GM21529 (cell line): ENCODE data around the gene SLC25A19.

Experiments
- ATAC-seq: cut with Tn5 transposase; IDR thresholded peaks from one replicate; pipeline ENCODE4 v1.9.1; 2021; ENCODE audit not compliant: unreplicated experiment

The SLC25A19 gene

DNA sequence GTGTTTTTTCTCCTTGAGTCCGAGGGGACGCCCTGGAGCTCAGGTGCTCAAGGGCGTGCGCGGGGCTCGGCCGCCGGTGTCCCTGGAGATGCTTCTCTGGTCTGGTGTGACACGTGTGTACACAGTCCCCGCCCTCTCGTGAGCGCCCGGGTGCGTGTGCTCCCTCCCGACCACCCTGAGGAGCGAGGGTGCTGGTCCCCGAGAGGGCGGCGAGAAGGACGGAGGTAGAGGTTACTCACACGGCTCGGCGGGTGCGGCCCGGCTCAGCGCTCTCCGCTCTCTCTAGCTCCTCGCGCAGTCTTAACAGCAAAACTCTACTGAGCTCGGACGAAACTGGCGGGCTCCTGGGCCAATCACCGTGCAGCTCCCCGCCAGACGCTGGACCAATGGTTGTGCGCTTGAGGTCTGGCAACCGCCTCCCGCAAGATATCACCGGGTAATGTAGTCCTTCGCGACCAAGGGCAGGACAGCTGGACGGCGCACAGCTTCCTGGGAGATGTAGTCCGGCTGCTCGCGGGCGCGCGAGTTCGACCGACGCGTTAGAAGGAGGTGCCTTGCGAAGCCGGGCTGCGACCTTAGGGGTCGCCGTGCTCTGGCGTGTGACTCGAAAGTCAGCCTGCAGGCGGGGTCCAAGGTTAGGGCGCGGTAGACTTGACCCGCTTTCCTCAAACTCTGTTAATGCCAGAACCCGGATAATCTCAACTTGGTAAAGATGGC lies at the start of gene SLC25A19:
Gene SLC25A19, minus strand, starts transcription at position 319 of the 717 bp plus-strand sequence. CDS start 2,669 bp downstream, outside the sequence.
- ATAC-seq = peak; percentile 88

DNA sequence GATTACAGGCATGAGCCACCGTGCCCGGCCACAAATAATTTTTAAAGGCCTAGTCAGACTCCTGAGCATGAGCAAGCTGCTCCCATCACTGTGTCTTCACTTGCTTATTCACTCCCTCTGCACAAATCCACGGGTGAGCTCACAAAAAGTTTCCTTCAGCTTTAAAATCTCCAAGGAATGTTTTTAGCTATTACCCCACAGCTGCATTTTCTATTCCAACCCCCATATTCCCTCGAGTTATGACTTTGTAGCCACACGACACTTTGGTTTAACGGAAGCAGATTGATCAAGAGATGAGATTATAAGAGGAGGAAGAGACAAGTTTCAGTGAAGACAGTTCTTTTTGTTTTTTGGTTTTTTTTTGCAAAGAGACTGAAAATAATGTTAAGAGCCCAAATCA lies 49.1 kb upstream of the SLC25A19 start:
- ATAC-seq = no peak

DNA sequence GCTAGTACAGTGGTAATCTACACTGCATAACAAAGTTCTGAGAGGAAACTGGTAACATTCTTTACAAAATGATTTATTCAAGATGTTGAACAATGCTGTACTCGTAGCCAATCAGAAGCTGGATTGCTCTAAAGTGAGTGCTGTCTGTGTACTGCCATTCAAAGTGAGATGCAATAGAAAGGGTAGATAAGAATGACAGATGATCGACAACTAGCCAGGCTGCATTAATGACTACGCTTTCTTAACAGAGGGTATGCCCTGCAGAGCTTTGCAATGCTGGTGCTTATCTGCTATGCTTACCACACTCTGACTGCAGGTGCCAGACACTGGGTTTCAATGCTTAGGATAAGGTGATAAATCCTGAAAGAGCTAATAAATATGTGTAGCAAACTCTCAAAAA lies 46.1 kb upstream of the SLC25A19 start:
- no peak for ATAC-seq

DNA sequence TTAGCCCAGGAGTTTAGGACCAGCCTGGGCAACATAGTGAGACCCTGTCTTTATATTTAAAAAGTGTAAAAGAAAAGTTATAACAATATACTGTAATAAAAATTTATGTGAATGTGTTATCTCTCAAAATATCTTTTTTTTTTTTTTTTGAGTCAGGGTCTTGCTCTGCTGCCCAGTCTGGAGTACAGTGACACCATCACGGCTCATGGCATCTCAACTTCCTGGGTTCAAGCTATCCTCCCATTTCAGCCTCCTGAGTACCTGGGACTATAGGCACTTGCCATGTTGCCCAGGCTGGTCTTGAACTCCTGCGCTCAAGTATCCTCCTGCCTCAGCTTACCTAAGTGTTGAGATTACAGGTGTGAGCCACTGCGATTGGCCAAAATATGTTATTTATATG lies 45.5 kb upstream of the SLC25A19 start:
- no peak for ATAC-seq

DNA sequence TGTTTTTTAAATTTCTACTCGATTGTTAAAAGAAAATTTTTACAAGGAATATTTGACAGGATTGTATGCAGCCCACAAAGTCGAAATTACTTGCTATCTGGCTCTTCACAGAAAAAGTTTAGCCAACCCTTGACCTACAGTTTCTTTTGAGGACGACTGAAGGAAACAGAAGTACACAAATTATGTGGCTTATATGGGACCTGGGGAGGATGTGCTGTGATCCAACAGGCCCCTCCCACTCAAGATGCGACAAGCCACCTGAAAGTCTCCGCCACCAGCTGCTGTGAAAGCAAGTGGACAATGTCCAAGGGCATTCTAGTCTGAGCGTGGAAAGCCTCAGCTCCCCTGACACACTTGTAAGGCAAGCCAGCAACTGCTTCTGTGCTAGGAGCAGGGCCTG lies 42.4 kb upstream of the SLC25A19 start:
- ATAC-seq = no peak

DNA sequence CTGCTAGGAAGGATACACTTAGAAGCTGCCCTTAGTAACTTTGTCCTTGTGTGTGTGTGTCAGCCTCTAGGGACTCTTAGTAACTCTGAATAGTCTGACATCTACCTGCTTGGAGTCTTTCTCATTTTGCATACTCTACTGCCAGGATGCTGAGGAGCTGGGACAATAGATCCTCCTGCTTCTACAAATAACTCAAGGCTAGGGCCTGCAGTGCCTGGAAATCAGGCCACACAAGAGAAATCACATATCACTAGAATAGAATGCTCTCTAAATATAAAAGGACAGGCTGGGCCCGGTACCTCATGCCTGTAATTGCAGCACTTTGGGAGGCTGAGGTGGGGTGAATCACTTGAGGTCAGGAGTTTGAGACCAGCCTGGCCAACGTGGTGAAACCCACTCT lies 38.5 kb upstream of the SLC25A19 start:
- no peak for ATAC-seq

DNA sequence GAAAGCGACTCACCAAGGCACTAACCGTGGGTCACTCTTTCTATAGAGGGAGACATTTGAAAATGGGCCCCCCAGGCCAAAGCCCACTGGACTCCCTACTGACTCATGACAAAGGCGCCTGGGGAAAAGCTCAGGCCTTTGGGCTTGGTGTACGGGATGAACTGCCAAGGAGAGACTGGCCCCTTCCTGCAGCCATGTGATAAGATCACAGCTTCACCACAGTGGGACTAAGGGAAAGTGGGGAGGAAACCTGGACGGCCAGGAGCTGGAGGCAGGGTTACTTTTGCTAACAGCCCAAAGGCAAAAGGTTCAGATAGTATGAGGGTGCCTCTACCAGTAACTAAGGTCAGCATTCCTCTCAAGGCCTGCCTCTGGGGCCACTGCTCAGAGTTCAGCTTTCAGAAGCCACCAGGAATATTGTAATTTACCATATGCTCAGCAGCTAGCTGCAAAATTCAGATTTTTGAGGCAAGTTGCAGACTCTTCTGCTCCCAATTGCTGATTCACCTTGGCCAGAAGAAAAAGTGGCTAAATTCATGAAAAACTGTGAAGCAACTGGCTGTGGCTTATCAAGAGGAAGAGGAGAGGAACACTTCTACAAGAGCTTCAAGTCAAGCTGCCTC lies 37.1 kb upstream of the SLC25A19 start:
- ATAC-seq = no peak

DNA sequence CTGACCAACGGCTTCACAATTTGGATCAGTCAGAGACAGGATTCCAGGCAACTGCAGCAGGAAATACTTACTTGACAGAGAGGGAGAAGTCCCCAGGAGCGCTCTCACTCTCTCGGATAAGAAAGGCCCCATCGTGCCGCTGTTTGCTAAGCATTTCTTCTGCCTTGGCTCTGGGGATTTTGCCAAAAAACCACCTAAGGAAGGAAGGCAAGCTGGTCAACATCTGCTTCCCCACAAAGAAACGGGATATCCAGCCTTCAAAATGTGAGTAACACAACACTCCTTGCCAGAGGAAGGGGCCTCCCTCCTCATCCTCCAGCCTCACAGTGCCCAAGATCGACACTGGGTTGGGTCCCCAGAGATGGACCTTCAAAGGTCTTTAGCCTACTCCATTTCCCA lies 36.6 kb upstream of the SLC25A19 start:
- ATAC-seq = no peak

DNA sequence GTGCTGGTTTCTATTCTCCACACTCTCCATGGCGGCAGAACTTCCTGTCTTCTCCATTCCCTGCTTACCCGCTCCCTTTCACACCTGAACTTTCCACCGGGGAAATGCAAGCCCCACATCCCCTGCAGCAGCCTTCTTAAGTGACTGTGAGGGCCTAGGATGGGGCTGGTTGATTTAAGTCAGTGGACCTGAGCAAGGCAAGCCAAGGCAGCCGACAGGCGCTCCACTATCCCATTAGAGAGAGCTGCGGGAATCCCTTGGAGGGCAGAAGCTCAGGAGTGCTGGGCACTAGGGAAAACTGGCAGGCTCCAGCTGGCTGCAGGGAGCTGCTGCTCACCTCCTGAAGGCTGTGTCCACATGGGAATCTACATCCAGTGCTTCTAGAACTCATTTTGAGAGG lies 36.1 kb upstream of the SLC25A19 start:
- no peak for ATAC-seq

DNA sequence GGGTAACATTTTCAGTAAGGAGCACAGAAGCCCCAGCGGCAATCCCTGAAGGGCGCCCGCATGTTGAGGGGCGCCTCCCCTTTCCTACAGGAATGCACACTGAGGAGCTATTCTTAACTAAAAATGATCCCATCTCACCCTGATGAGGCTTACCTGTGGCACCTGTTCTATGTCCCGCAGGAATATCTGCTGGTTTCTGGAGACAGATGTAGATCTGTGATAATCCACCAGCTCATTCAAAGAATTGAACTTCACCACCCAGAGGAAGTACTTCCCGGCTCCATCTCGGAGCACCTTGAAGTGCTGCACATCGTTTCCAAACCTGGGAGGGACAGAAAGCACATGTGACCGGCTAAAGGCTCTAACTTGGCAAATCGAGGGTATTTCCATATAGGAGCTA lies 32.3 kb upstream of the SLC25A19 start:
- no peak for ATAC-seq

DNA sequence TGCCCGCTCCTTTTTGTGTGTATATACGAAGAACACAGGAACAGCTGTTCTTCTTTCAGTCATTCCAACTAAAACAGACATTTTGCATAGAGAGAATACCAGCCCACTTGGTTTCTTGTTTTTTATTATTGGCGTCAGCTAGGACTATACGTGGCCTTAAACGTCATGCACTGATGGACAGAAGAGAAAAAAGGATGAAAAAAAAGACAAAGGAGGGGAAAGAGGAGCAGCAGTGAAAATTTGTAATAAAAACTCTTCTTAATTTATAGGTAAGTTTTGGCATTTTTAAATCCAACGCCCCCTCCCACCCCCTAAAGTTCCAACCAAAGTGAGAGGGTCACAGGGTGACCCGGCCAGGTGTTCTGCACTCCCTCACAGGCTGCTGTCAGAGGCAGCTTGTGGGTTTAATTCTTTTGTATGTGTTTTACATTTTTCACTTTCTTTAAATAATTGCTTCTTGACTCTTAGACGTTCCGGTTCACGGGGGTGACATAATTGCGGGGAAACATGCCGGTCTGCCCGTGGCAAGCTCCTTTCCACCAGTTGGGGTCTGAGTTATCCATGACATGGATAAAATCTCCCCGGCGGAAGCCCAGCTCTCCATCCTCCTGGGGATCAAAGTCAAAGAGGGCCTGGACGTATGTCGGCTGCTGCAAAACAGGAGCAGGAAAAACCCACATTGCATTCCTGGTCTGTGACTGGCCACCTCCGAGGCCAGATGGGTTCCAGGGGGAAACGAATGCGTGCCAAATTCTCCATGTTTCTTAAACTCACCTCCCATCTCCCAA lies 30.9 kb upstream of the SLC25A19 start:
- ATAC-seq = peak; percentile 49

DNA sequence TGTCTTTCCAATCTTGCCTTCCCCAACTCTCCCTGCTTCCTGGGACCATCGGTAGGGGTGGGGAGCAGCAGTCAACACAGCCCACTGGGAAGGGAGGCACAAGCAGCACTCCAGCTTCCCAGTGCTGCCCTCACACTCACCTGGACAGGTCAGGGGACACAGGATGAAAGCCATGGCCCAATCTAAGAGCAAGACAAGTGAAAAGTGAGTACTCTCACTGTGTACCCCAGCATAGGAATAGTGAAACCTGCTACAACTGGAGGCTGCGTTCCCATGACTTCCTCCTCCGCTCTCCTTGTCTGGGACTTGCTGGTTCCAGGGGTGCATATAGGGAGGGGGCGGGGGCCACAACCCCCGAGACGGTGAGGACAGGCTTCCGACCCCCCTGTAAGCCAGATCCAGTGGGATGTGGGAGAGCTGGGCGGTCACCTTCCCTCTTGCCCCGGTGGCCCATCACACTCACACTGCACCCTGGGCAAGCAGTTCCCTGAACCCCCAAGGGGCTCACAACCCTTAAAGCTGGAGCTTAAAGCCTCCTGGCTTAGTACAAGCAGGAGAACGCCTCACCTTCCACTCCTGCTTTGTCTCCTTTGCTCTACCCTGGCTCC lies 29.5 kb upstream of the SLC25A19 start:
- no peak for ATAC-seq

DNA sequence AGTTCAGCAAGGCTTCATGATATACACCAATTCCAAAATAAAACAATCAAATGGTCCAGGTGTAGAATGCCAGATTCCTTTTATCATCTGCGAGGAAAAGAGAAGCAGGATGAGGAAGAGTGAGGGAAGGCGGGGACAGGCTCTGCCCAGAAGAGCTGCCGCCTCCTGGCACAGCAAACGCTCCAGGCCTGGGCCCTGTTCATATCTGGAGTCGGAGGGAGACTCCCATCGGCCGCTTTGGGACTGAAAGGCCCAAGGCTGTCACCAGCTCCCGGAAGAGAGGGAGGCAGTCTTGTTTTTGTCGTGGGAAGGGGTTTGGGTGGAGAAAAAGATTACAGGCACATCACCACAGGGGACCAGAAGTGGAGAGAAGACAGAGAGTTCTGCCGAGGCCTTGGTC lies 29.0 kb upstream of the SLC25A19 start:
- ATAC-seq = no peak

DNA sequence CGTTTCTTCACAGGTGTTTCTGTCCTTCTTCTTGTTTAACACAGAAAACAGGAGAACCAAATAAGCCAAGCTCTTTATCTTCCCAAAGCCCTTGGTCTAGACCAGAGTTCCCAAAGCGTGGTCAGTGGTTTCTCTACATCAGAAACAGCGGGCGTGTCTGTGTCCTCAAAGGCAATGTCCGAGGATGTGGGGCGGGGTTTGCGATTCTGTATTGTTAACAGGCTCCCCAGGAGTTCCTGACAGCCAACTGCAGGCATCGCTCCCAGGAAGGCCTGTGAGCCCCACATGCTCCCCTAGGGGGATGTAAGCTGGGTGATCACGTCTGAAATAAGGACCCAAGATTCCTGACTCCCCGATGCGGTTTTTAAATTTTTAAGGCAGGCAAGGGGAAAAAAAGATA lies 28.4 kb upstream of the SLC25A19 start:
- no peak for ATAC-seq

DNA sequence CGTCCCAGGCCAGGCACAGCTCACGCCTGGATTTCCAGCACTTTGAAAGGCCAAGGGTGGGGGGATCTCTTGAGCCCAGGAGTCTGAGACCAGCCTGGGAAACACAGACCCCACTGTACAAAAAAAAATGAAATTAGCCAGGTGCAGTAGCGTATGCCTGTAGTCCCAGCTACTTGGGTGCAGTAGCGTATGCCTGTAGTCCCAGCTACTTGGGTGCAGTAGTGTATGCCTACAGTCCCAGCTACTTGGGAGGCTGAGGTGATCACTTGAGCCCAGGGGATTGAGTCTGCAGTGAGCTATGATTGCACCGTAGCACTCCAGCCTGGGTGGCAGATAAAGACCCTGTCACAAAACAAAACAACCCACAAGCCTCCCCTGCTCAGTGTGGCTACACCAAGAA lies 27.0 kb upstream of the SLC25A19 start:
- no peak for ATAC-seq

DNA sequence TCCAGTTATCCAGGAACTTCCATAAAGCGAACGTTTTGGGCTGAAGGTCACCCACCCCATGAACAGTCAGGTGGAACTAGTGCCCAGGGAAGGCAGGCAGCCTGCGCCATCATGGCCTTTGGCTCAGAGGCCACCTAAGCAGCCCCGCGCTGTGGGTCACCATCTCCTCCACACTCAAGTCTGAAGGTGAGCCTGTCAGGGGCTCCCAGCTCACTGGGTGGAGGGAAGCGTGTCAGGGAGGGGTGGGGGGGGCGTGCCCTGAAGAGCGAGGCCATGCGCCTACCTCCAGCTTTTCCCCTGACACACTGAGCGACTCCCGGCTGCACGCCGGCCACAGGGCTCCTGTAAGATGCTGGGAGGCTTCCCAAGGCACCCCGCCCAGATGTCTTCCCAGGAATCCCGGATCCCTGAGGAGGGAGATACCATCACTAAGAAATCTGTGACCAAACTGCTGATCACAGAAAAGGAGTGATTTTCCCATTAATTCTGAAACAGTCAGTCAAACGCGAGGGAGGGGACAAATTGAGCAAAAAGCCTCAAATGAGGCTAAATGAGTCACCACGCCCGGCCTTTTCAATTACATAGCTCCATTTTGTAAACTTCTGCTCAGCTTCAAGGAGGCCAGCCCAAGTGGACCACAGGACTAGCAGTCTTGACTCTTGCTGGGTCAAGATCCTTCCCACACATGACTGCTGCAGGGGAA lies 26.5 kb upstream of the SLC25A19 start:
- ATAC-seq = no peak

DNA sequence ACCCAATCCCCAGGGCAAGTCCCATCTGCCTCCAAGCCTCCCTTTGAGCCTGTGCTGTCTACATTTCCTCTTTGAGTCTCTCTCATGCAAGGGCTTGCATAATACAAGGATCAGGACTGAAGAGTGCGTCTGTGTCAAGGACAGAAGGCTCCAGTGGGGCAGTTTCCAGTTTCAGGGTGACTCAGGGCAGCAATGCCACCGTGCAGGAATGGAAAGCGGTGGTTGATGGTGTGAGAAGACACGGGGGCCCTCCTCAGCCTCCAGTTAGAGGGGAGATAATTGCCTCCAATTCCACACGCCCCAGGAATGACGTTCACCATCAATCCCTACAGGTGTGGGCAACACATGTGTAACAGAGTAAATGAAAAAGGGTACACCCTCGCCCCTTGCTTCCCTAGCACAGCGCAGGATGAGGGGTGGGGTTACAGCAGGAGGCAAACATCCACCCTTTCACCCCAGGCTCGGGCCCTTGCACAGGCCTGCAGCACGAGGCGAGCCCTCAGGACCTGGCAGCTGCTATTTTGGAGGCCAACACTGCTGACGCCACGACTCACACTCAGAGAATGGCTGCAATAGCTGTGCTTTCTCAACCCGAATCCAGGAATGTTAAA lies 24.8 kb upstream of the SLC25A19 start:
- peak; percentile 68 for ATAC-seq

DNA sequence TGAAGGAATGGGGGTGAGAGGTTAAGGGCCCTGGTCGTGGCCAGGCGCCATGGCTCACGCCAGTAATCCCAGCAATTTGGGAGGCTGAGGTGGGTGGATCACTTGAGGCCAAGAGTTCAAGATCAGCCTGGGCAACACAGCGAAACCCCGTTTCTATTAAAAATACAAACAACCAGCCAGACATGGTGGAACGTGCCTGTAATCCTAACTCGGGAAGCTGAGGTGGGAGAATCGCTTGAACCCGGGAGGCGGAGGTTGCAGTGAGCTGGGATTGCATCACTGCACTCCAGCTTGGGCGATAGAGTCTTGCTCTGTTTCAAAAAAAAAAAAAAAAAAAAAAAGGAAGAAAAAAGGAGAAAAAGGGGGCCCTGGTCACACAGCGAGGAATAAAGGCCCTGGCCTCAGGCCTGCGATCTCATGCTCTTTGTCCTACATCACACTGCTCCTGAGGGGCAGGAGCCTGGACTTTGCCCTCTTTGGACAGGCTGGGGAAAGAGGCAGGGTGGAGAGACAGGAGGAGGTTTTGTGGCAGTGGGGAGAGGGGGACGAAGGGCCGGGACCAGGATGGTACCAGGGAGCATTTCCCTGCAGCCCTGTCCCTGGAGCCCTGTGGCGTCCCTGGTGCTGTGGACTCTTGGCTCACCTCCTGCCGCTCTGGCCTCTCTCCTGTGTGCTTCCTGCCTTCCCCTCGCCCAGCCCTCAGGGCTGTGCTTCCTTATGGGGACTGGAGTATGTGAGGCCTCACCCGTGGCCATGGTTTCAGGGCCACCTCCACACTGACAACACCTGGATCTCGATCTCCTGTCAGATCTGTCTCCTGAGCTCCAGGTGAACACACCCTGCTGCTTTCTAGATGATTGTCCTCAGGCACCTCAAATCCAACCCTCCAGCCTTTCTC lies 19.7 kb upstream of the SLC25A19 start:
- ATAC-seq = no peak

DNA sequence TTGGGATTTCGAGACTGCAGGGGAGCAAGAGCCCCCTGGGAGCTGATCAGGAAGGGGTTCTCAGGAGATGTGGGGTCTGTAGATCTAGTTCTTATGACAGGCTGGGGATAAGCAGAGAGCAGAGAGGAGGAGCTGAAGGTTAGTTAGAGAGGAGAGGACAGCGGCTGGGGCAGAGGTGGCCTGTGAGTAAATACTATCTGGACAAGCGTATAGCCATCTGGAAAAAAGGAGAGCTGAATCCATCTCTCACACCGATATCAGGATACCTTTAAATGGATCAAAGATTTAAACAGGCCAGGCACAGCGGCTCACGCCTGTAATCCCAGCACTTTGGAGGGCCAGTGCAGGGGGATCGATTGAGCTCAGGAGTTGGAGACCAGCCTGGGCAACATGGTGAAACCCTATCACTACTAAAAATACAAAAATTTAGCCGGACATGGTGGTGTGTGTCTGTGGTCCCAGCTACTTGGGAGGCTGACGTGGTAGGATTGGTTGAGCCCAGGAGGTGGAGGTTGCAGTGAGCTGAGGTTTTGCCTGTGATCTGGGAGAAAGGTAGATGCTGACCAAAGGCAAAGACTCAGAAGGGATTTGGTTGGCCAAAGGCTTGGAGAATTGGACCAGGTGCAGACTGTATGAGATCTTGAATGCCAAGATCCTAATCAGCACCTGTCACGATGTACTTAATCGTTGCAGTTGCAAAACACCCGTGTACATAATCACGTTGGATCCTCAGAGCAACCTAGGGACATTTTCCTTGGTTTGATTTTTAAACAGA lies 18.9 kb upstream of the SLC25A19 start:
- no peak for ATAC-seq
